DOHH2 (cell line): ENCODE measurements around the gene AFAP1L1.

Experiments used
- H3F3A ChIP-seq: fragments of 200-600 bp; sonication (generic), shearing (Covaris generic); 2 replicates; pipeline ENCODE4 v1.6.0; 2016; ENCODE audit warnings: antibody characterized with exemption, mild to moderate bottlenecking; ENCODE audit not compliant: control insufficient read depth, insufficient read depth
- H3K27ac ChIP-seq: fragments of 200-600 bp; sonication (generic); 2 replicates; pipeline ENCODE4 v1.5.1; 2014; ENCODE audit warnings: low read depth, mild to moderate bottlenecking, low read length, moderate library complexity
- H3K27me3 ChIP-seq: fragments of 200-600 bp; sonication (generic); 2 replicates; pipeline ENCODE4 v1.6.1; 2014; ENCODE audit warnings: mild to moderate bottlenecking, low read length, mixed read lengths; ENCODE audit not compliant: control insufficient read depth
- H3K36me3 ChIP-seq: fragments of 200-600 bp; sonication (generic); 2 replicates; pipeline ENCODE4 v1.6.1; 2014; ENCODE audit warnings: mild to moderate bottlenecking, low read length, moderate library complexity, mixed read lengths; ENCODE audit not compliant: control insufficient read depth
- H3K4me1 ChIP-seq: fragments of 200-600 bp; sonication (generic); 2 replicates; pipeline ENCODE4 v1.6.1; 2014; ENCODE audit warnings: mild to moderate bottlenecking, low read length, mixed read lengths; ENCODE audit not compliant: control insufficient read depth
- H3K4me2 ChIP-seq: fragments of 200-600 bp; sonication (generic); 2 replicates; pipeline ENCODE4 v1.6.0; 2014; ENCODE audit warnings: mild to moderate bottlenecking, low read length, moderate library complexity
- H3K4me3 ChIP-seq: fragments of 200-600 bp; sonication (generic); 2 replicates; pipeline ENCODE4 v1.5.1; 2014; ENCODE audit warnings: mild to moderate bottlenecking, low read length, mixed read lengths
- H3K79me2 ChIP-seq: fragments of 200-600 bp; sonication (generic); 2 replicates; pipeline ENCODE4 v1.6.1; 2014; ENCODE audit warnings: mild to moderate bottlenecking, low read length, mixed read lengths; ENCODE audit not compliant: control insufficient read depth
- H3K9me2 ChIP-seq: fragments of 200-600 bp; sonication (generic); replicated peaks from 2 replicates; pipeline ENCODE4 v1.6.1; 2014; ENCODE audit warnings: mild to moderate bottlenecking, low read length, mixed read lengths; ENCODE audit not compliant: control insufficient read depth
- H3K9me3 ChIP-seq: fragments of 200-600 bp; sonication (generic); 2 replicates; pipeline ENCODE4 v1.6.1; 2014; ENCODE audit warnings: antibody characterized with exemption, low read length, mixed read lengths; ENCODE audit not compliant: control insufficient read depth, insufficient read depth
- H4K20me1 ChIP-seq: fragments of 200-600 bp; sonication (generic); 2 replicates; pipeline ENCODE4 v1.6.0; 2014; ENCODE audit warnings: low read depth, mild to moderate bottlenecking, antibody characterized with exemption, low read length, moderate library complexity; ENCODE audit not compliant: control insufficient read depth, insufficient read depth
- EZH2phosphoT487 ChIP-seq: fragments of 200-600 bp; sonication (generic); IDR thresholded peaks from 2 replicates; pipeline ENCODE4 v1.6.1; 2017; ENCODE audit warnings: borderline replicate concordance, mild to moderate bottlenecking, antibody characterized with exemption, low read length, moderate library complexity, mixed read lengths
- TF ChIP-seq, protein P1 (sequence below): fragments of 200-600 bp; sonication (generic); IDR thresholded peaks from one replicate; pipeline ENCODE4 v1.5.1; 2014; ENCODE audit warnings: antibody characterized with exemption, mild to moderate bottlenecking, low read depth, low read length; ENCODE audit not compliant: poor library complexity, severe bottlenecking

The AFAP1L1 gene

DNA sequence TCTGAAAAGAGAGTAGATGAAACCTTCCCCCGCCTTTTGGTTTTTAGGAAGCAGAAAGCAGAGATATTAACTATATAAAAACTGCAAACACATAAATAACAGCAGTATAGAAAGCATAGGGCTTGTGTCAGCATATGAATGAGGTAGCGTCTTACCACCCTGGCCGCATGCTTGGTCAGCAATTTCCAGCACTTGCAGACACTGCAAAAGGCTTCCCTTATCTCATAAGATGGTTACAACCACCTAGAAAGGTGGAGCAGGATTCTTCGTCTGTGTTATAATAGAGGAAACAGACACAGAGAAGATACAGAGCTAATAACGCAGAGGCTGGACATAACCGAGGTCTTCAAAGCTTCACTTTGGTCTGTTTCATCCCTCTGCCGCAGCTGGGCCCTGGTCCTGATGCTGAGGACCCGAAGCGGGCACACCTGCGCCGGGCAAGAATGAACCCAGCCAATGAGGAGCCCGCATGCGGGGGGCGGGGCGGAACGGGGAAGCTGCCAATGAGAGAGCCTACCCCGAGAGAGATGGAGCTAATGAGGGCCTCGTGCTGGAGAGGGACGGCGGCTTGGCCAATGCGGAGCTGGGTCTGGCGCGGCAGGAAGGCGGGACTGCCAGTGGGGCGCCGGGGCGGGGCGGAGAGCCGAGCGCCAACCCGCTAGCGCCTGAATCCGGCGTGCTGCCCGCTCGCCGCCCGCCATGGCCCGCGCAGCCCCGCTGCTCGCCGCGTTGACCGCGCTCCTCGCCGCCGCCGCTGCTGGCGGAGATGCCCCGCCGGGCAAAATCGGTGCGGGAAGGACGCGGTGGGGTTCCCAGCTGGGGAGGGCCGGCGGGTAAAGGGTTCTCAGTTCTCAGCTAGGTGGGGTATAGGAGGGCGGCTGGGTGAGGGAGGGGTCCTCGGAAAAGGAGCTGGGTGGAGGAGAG lies 86.0 kb downstream of the AFAP1L1 start, which contains the start of gene PCYOX1L:
TSS of gene PCYOX1L (plus strand) at position 677 of the 924 bp plus-strand sequence. CDS start at position 700, 23 bp downstream.
- no peaks in the 10 kb centered on the region for H3K27me3 ChIP-seq
- H4K20me1 ChIP-seq: no peaks in the 10 kb centered on the region; the same call in 1 of the 2 replicates
- peaks cover 69% of the 10 kb centered on the region for H3K36me3 ChIP-seq
- H3K9me3 ChIP-seq: no peaks in the 10 kb centered on the region
- H3K27ac ChIP-seq: peak within 1 kb of the TSS; percentile 52
- H3K4me2 ChIP-seq: peak within 1 kb of the TSS; percentile 98
- peak within 1 kb of the TSS; percentile 90 for H3K4me3 ChIP-seq
- TF ChIP-seq EZH2phosphoT487: no peak
- TF ChIP-seq, protein P1, sequence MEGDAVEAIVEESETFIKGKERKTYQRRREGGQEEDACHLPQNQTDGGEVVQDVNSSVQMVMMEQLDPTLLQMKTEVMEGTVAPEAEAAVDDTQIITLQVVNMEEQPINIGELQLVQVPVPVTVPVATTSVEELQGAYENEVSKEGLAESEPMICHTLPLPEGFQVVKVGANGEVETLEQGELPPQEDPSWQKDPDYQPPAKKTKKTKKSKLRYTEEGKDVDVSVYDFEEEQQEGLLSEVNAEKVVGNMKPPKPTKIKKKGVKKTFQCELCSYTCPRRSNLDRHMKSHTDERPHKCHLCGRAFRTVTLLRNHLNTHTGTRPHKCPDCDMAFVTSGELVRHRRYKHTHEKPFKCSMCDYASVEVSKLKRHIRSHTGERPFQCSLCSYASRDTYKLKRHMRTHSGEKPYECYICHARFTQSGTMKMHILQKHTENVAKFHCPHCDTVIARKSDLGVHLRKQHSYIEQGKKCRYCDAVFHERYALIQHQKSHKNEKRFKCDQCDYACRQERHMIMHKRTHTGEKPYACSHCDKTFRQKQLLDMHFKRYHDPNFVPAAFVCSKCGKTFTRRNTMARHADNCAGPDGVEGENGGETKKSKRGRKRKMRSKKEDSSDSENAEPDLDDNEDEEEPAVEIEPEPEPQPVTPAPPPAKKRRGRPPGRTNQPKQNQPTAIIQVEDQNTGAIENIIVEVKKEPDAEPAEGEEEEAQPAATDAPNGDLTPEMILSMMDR: no peak
- H3F3A ChIP-seq: peaks cover 30% of the 10 kb centered on the region
- H3K4me1 ChIP-seq: peaks cover 53% of the 10 kb centered on the region
- H3K79me2 ChIP-seq: peaks cover 66% of the 10 kb centered on the region
- no peaks in the 10 kb centered on the region for H3K9me2 ChIP-seq

DNA sequence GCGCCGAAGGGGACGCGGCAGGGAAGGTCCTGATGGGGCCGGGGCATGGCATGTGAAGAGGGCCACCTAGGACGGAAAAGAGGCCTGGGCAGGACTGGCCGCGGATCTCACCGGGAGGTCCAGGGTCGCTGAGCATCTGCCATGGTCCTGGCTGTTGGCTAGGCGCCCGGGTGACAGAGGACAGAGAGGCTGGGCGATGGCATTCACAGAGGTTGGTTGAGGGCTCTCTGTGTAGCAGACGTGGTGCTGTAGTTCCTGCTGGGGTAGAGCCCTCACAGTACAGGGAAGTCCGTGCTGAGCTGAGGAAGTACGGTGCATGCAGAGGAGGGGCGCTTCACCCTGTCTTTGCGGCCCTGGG lies 86.6 kb downstream of the AFAP1L1 start:
- H3K4me3 ChIP-seq: peak overlapping the region; percentile 90
- H3K4me2 ChIP-seq: peak overlapping the region; percentile 90
- H3F3A ChIP-seq: peaks cover 23% of the 10 kb centered on the region
- no peaks in the 10 kb centered on the region for H3K9me3 ChIP-seq
- TF ChIP-seq EZH2phosphoT487: no peak
- TF ChIP-seq, protein P1: no peak
- H3K27me3 ChIP-seq: no peaks in the 10 kb centered on the region
- H3K4me1 ChIP-seq: peaks cover 52% of the 10 kb centered on the region
- peak overlapping the region; percentile 52 for H3K27ac ChIP-seq
- H4K20me1 ChIP-seq: no peaks in the 10 kb centered on the region; the same call in 1 of the 2 replicates
- peaks cover 60% of the 10 kb centered on the region for H3K79me2 ChIP-seq
- no peaks in the 10 kb centered on the region for H3K9me2 ChIP-seq
- H3K36me3 ChIP-seq: peaks cover 69% of the 10 kb centered on the region

DNA sequence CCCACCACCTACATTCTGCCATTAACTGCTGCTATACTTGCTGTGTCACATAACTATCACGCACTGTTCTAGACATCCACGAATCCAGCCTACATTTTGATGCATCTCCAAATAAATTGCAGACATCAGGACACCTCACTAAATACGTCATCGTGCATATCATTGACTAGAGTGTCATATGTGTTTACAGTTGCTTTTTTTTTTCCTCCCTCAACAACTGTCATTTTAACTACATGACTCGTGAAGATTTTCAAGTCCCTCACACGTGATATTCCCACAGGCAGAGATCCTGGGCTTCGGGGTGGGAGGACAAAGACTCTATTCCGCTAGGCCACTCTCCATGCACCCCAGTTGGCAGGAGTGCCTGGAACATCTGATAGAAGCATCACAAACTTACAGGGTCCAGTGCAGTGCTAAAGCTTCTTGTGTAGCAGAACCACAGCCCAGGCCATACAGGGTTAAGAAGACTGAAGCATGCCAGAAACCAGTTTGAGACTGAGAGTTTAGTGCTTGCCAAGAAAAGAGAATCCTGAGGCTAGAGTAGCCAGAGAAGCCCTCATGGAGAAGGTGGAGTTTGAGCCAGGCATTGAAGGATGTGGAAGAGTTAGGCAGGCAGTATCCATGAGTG lies 87.3 kb downstream of the AFAP1L1 start:
- H3K27me3 ChIP-seq: no peaks in the 10 kb centered on the region

More for the DNA sequence above, 87.3 kb downstream of the AFAP1L1 start:
- Histone ChIP-seq H3F3A (peaks cover 17% of the 10 kb centered on the region), H3K4me1 (peaks cover 45% of the 10 kb centered on the region), H4K20me1 (no peaks in the 10 kb centered on the region; the same call in 1 of the 2 replicates), H3K9me3 (no peaks in the 10 kb centered on the region), H3K4me3 (peak overlapping the region; percentile 90), H3K79me2 (peaks cover 53% of the 10 kb centered on the region), H3K4me2 (peak overlapping the region; percentile 90), H3K9me2 (no peaks in the 10 kb centered on the region), H3K27ac (0 out of 2 replicates have a peak overlapping the region, but pooled peaks have one; percentile 52), H3K36me3 (peaks cover 65% of the 10 kb centered on the region)
- TF ChIP-seq EZH2phosphoT487: no peak
- TF ChIP-seq, protein P1: no peak
